TTC549 (cell line): ENCODE measurements around the gene AADACL4.
"Not testable (repeated sequence)": the region's sequence is repeated elsewhere in the genome, so short reads cannot be mapped to it uniquely, and the experiment has no call there.

ENCODE experiments used
- FAIRE-seq: peaks from 2 replicates; lab custom pipeline; 2012; peaks lifted over from hg19 to GRCh38; lab: Jason Lieb, UNC

AADACL4 gene

DNA sequence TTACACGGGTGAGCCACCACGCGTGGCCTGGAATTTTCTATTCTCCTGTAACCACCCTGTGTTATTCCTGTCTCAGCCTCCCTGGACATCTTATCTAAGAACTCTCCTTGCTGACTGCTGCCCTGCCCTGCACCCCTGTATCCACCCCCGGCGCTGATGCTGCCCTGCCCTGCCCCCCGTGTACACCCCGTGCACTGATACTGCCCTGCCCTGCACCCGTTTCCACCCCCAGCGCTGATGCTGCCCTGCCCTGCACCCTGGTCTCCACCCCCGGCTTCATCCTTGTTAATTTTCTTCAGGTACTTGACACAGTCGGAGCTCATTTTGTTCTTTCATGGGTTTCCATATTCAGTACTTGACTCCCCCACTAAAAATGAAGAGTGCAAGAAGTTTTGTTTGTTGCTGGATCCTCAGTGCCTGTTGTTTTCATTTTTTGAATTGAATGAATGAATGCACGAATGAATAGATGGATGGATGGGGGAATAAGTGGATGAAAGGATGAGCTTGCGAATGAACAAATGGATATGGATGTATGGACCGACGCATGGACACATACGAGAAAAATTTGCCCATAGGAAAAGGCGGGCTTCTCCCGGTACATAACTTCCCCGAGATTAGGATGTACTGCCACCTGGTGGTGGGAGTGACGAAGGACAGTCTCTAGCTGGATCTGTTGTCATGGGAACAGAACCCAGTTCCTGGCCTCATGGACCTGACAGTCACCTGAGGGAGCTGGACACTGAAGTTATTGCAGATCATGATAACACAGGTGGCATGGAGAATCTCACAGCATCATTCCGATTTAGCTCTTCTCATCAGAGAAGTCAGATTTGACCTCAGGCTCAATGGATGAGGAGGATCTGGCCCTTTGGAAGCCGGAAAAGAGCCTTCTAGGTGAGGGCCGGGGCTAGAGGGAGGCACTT is 14.9 kb downstream of the AADACL4 start:
- peak; percentile 20 for FAIRE-seq

DNA sequence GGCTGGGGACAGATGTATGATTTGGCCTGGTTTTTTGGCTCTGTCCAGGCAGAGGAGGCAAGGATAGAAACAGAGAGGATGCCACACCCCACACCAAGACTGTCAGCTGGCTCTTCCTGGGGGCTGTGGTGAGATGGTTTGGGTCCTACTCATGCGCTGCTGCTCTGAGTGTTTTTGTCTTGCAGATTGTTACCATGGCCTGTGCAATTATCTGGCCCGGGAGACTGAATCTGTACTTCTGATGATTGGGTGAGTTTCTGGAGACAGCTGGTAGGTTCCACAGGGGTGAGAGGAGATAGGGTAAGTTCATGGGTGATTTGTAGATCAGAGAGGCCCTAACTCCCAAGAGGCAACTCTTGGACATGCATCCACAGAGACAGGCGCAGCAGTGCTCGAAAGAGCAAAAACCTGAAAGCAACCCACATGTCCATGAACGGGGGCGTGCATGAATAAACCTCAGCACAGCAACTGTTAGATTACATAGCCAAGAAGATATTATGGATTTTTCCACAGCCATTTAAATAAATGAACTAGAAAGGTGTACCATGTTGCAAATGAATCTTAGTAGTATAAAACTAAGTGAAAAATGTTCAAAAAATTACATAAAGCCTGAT is 17.8 kb downstream of the AADACL4 start:
- no peak for FAIRE-seq

DNA sequence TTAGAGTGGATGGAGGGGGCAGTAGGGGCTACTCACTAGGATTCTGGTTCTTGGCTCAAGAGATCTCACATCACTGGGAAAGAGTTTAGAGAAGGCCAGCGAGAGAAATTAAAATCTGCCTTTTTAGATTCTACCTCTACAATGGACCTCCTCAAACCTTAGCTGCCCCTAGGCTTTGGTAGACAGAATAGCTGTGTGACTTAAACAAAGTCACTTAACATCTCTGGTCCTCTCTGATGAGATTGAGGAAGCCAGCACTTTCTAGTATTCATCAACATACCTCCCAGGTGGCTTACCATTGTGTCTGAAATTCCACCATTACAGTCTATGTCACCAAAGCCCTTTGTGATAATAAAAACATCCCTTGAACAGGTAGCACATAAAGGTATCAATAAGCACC is 18.7 kb downstream of the AADACL4 start:
- FAIRE-seq = no peak

DNA sequence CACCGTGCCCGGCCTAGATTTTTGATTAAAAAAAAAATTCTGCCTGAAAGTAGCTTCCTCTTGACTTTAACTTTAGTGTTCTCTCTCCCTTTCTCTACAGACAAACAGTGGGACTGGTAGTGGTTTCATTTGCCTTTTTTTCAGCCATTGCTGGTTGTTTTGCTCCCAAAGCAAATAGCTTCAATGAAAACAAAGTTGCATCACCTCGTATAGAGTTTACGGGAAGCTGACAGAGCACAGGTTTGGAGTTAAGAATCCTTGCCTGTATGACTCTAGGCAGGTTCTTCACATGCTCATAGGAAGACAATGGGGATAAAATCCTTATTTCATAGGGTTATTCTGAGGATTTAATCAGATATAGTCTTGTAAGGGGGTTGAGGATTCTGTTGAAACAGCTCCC is 21.6 kb downstream of the AADACL4 start:
- no peak for FAIRE-seq

DNA sequence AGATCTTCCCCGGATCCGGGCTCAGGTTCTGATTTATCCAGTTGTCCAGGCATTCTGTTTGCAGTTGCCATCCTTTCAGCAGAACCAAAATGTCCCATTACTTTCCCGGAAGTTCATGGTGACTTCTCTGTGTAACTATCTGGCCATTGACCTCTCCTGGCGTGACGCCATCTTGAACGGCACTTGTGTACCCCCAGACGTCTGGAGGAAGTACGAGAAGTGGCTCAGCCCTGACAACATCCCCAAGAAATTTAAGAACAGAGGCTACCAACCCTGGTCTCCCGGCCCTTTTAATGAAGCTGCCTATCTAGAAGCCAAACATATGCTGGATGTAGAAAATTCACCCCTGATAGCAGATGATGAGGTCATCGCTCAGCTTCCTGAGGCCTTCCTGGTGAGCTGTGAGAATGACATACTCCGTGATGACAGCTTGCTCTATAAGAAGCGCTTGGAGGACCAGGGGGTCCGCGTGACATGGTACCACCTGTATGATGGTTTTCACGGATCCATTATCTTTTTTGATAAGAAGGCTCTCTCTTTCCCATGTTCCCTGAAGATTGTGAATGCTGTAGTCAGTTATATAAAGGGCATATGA is 22.4 kb downstream of the AADACL4 start:
- no peak for FAIRE-seq

- FAIRE-seq = no peak
Observed at GRCh38 chr1:12669529-12670068, 25.7 kb downstream of the AADACL4 start.

DNA sequence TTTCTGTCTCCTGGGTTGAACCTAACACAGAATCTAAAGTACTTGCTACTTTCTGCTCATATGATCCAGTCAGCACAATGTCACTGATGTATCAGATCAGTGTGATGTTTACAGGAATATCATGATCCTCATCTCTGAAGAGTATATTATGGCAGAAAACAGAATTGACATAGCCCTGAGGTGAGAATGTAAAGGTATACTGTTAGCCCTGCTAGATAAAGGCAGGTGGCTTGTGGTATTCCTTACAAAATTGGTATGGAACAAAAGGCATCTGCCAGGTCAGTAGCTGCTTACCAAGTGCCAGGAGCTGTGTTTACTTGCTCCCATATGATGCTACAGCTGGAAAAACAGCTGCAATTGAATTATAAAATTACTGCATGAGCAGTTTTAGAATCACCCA is 30.5 kb downstream of the AADACL4 start:
- FAIRE-seq = no peak

DNA sequence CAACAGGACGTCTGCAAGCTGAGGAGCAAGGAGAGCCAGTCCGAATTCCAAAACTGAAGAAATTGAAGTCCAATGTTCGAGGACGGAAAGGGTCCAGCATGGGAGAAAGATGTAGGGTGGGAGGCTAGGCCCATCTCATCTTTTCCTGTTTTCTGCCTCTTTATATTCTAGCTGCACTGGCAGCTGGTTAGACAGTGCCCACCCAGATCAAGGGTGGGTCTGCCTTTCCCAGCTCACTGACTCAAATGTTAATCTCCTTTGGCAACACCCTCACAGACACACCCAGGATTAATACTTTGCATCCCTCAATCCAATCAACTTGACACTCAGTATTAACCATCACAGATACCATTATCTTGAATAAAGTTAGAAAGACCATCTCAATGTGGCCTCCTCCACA is 32.2 kb downstream of the AADACL4 start:
- not testable (repeated sequence) for FAIRE-seq

DNA sequence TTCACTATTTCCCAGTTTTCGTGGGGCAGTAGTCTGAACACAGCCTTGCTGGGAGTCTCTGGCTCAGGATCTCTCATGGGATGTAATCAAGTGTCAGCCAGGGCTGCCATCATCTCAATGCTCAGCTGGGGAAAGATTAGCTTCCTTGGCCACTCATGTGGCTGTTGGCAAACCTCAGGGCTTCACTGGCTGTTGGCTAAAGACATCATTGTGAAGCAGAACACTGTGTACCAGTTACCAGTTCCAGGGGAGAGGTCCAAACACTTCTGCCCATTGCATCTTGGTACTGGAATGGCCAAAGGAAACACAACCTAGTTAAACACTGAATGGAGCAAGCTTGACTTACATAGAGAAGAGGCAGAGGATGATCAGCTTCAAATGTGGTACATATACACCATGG is 33.7 kb downstream of the AADACL4 start:
- no peak for FAIRE-seq

DNA sequence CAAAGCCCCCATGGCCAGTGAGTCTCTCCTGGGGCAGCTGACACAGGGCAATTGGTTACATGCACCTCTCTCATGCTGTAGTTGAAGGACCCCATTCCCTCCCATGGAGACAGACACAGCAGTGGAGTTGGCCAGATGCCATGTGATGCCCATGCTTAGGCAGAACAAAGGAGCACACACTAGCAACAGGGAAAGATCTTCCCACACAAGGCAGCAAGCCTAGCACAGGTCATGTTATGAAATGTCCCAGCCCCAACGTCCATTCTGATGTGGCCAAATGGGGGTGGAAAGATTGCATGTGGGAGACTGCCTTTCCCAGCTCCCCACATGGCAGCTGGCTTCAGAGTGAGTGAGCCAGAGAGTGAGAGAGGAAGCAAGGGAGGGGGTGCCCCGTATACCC is 34.5 kb downstream of the AADACL4 start:
- FAIRE-seq = no peak

GRCh38 chr1:12678820-12679219 is 34.9 kb downstream of the AADACL4 start:
- no peak for FAIRE-seq

DNA sequence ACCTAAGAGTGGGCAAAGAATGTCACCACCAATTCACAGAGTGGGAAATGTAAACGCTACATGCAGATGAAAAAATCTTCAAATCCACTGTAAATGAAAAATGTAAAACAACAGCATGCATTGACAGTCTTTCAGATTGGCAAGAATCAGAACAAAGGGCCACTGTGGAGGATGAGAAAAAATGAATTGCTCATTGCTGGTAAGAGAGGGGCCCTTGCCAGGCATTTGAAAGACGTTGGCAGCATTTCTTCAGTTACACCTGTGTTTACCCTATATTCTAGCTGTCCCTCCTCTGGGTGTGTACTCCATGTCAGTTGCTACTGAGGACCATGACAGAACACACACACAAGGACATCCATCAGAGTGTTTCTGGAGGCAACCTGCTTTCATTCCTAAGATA is 46.3 kb downstream of the AADACL4 start:
- no peak for FAIRE-seq

DNA sequence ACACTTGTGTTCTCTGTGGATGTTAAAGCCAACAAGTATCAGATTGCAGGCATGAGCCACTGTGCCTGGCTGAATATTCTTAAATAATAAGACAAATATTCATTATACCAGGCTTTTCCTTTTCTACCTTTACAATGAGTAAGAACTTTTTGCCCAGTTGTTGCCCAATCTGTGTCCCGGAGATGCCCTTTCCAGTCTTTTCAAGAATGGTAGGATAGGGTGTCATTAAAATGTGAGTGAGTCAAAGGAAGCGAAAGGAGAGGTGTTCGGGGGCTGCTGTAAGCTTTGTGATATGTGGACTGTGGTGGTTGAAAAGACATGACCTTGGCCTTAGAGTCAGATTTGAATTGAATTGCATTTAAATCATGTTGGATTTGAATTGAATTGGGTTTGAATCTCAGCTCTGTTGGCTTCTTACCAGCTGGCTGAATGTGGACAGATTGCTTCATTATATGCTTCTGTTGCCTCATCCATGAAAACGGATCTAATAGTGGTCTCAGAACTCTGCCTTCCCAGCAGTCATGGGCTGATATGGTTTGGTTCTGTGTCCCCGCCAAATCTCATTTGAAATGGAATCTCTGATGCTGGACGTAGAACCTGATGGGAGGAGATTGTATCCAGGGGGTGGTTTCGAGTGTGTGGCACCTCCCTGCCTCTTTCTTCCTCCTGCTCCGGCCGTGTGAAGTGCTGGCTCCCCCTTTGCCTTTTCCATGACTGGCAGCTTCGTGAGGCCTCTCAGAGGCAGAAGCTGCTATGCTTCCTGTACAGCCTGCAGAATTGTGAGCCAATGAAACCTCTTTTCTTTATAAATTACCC is 49.3 kb downstream of the AADACL4 start:
- FAIRE-seq = no peak

DNA sequence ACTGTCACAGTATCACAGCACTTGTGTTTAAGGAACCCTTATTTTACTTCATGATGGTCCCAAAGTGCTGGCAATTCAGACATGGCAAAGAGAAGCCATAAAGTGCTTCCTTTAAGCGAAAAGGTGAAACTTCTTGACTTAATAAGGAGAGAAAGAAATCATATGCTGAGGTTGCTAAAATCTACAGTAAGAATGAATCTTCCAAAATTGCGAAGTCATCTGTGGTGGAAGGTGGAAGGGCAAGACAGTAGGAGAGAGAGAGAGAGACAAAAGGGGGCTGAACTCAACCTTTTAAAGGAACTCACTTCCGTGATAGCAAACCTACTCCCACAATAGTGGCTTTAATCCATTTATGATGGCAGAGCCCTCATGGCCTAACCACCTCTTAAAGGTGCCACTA is 52.8 kb downstream of the AADACL4 start:
- no peak for FAIRE-seq

DNA sequence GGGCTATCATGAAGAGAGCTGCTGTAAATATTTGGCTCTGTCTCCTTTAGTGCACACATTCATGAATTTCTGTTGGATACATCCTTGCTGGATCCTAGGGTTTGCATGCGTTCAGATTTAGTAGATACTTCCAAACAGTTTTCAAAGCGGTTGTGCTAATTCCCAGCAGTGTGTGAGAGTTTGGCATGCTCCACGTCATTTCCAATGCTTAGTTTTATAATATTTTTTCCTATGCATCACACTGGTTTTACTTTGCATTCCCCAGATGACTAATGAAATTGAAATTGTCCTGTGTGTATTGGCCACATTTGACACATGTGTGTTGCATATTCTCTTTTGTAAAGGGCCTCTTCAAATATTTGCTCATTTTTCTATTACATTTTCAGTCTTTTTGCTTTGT is 53.5 kb downstream of the AADACL4 start:
- FAIRE-seq = no peak

DNA sequence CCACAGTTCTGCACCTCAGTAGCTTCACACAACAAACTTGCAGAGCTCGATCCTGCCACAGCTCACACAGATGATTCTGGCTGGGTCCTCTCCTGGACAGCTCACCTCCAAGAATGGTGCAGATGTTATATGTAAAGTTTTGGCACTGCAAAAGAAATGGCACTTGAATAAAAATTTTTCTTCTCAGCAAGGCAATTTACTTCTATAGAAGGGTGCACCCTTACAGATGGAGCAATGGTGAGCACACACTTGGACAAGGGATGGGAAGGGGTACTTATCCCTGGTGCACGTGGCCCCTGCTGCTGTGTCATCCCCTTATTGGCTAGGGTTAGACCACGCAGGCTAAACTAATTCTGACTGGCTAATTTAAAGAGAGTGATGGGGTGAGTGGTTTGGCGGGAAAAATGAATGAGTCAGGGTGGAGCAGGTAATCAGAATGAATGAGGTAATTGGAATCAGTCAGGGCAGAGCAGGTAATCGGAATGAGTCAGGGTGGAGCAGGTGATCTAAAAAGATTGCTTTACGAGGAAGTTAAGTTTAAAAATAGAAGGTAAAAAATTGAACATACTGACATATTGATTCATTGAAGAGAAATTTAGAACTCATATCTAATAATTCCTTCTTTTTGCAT is 60.1 kb downstream of the AADACL4 start:
- FAIRE-seq = no peak

GRCh38 chr1:12706061-12706460 is 62.2 kb downstream of the AADACL4 start:
- no peak for FAIRE-seq

GRCh38 chr1:12708396-12709090 is 64.7 kb downstream of the AADACL4 start:
- FAIRE-seq = no peak

DNA sequence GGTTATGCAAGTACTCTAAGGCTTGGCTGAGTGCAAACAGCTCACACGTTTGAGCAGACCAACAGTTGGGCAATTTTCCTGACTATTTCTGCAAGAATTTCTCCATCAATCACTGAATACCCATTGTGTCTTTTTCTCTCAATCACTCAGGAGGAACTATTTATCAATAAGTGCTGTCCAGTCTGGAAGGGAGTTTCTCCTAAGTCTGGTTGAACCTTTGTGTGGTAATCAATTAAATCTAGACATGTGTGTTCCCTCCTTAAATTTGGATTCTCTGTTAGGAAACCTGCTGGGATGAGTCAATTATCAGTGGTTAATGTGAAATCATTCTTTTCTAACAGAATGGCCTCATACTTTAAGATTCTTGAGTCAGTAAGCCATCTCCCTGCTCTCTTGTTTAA is 65.2 kb downstream of the AADACL4 start:
- no peak for FAIRE-seq

DNA sequence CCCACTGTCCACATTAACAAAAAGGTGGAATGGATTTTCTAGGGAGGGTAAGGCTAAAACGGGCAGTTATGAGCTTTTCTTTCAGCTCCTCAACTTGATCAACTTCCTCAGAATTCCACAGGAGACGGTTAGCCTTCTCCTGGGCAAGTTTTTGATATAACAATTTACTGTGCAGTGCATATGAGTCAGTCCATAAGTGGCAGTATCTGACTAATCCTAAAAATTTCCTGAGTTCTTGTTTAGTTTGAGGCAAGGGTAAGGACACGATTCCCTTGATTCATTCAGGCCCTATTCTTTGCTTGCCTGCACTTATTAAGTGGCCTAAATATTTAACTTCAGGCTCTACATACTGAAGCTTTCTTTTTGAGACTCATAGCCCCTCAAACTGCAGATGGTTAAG is 65.8 kb downstream of the AADACL4 start:
- FAIRE-seq = no peak

DNA sequence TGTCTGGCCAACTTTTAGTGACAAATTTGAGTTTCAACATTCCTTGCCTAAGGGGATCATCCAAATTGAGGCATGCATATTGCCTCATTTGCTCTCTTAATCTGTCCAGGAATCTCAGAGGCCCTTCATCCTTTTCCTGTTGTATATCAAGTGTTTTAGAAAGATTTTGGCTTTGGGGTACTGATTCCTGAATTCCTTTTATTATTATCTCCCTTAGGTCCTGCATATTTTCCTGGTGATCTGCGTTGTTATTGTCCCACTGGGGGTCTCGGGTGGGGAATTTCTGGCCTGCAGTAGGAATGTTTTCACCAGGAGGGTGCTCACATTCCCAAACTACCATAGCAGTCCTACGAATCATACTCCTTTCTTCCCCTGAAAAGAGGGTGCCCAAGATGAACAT is 67.7 kb downstream of the AADACL4 start:
- FAIRE-seq = no peak
